DOHH2 (cell line): ENCODE results near the gene CDH4.

Experiments used
- H3F3A ChIP-seq: fragments of 200-600 bp; sonication (generic), shearing (Covaris generic); 2 replicates; pipeline ENCODE4 v1.6.0; 2016; ENCODE audit warnings: antibody characterized with exemption, mild to moderate bottlenecking; ENCODE audit not compliant: control insufficient read depth, insufficient read depth
- H3K27ac ChIP-seq: fragments of 200-600 bp; sonication (generic); 2 replicates; pipeline ENCODE4 v1.5.1; 2014; ENCODE audit warnings: low read depth, mild to moderate bottlenecking, low read length, moderate library complexity
- H3K27me3 ChIP-seq: fragments of 200-600 bp; sonication (generic); 2 replicates; pipeline ENCODE4 v1.6.1; 2014; ENCODE audit warnings: mild to moderate bottlenecking, low read length, mixed read lengths; ENCODE audit not compliant: control insufficient read depth
- H3K36me3 ChIP-seq: fragments of 200-600 bp; sonication (generic); 2 replicates; pipeline ENCODE4 v1.6.1; 2014; ENCODE audit warnings: mild to moderate bottlenecking, low read length, moderate library complexity, mixed read lengths; ENCODE audit not compliant: control insufficient read depth
- H3K4me1 ChIP-seq: fragments of 200-600 bp; sonication (generic); 2 replicates; pipeline ENCODE4 v1.6.1; 2014; ENCODE audit warnings: mild to moderate bottlenecking, low read length, mixed read lengths; ENCODE audit not compliant: control insufficient read depth
- H3K4me2 ChIP-seq: fragments of 200-600 bp; sonication (generic); 2 replicates; pipeline ENCODE4 v1.6.0; 2014; ENCODE audit warnings: mild to moderate bottlenecking, low read length, moderate library complexity
- H3K4me3 ChIP-seq: fragments of 200-600 bp; sonication (generic); 2 replicates; pipeline ENCODE4 v1.5.1; 2014; ENCODE audit warnings: mild to moderate bottlenecking, low read length, mixed read lengths
- H3K79me2 ChIP-seq: fragments of 200-600 bp; sonication (generic); 2 replicates; pipeline ENCODE4 v1.6.1; 2014; ENCODE audit warnings: mild to moderate bottlenecking, low read length, mixed read lengths; ENCODE audit not compliant: control insufficient read depth
- H3K9me2 ChIP-seq: fragments of 200-600 bp; sonication (generic); replicated peaks from 2 replicates; pipeline ENCODE4 v1.6.1; 2014; ENCODE audit warnings: mild to moderate bottlenecking, low read length, mixed read lengths; ENCODE audit not compliant: control insufficient read depth
- H3K9me3 ChIP-seq: fragments of 200-600 bp; sonication (generic); 2 replicates; pipeline ENCODE4 v1.6.1; 2014; ENCODE audit warnings: antibody characterized with exemption, low read length, mixed read lengths; ENCODE audit not compliant: control insufficient read depth, insufficient read depth
- H4K20me1 ChIP-seq: fragments of 200-600 bp; sonication (generic); 2 replicates; pipeline ENCODE4 v1.6.0; 2014; ENCODE audit warnings: low read depth, mild to moderate bottlenecking, antibody characterized with exemption, low read length, moderate library complexity; ENCODE audit not compliant: control insufficient read depth, insufficient read depth
- EZH2phosphoT487 ChIP-seq: fragments of 200-600 bp; sonication (generic); IDR thresholded peaks from 2 replicates; pipeline ENCODE4 v1.6.1; 2017; ENCODE audit warnings: borderline replicate concordance, mild to moderate bottlenecking, antibody characterized with exemption, low read length, moderate library complexity, mixed read lengths
- TF ChIP-seq, protein P1 (sequence below): fragments of 200-600 bp; sonication (generic); IDR thresholded peaks from one replicate; pipeline ENCODE4 v1.5.1; 2014; ENCODE audit warnings: antibody characterized with exemption, mild to moderate bottlenecking, low read depth, low read length; ENCODE audit not compliant: poor library complexity, severe bottlenecking

Gene CDH4

DNA sequence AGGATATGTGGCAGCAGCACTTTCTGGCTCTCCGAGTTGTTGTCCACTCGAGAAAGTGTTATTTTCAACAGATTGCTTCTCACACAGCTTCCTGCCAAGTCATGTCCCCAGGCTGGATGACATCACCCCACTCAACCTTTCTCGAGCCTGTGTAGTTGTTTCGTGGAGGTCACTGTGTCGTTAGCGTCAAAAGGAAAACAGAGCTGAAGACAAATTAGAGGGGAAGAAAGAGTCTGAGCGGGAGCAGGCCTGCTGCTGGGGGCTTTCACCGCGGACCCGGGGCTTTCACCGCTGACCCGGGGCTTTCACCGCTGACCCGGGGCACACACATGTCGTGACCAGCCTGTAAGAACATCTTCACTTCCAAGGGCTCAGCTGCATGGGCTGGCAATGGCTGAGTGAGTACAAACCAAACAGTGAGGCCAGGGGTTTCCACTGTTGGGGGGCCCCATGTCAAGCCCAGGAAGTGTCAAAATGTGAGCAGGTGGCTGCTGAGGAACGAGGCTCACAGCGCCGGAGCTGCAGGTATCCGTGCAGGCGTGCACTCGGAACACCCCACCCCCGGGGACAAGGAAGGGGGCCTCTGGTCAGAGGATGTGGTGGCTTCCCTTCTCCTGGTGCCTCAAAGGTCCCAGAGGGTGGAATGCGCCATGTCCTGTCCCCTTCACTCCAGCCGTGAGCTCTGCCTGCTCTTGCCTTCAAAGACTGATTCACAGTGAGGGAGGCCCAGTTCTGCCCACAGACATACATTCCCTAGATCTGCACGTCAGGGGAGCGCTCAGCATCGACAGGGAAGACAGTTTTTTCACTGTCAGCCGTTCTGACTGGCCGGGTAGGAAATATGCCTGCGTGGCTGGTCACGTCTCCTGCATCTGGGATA is 447.7 kb downstream of the CDH4 start:
- Histone ChIP-seq H3K4me2 (no peak overlapping the region), H3F3A (no peaks in the 10 kb centered on the region), H4K20me1 (no peaks in the 10 kb centered on the region), H3K4me1 (no peaks in the 10 kb centered on the region), H3K36me3 (no peaks in the 10 kb centered on the region), H3K9me2 (no peaks in the 10 kb centered on the region), H3K4me3 (no peak overlapping the region), H3K79me2 (no peaks in the 10 kb centered on the region), H3K27me3 (no peaks in the 10 kb centered on the region), H3K9me3 (no peaks in the 10 kb centered on the region), H3K27ac (no peak overlapping the region)
- TF ChIP-seq EZH2phosphoT487 = no peak
- TF ChIP-seq, protein P1, sequence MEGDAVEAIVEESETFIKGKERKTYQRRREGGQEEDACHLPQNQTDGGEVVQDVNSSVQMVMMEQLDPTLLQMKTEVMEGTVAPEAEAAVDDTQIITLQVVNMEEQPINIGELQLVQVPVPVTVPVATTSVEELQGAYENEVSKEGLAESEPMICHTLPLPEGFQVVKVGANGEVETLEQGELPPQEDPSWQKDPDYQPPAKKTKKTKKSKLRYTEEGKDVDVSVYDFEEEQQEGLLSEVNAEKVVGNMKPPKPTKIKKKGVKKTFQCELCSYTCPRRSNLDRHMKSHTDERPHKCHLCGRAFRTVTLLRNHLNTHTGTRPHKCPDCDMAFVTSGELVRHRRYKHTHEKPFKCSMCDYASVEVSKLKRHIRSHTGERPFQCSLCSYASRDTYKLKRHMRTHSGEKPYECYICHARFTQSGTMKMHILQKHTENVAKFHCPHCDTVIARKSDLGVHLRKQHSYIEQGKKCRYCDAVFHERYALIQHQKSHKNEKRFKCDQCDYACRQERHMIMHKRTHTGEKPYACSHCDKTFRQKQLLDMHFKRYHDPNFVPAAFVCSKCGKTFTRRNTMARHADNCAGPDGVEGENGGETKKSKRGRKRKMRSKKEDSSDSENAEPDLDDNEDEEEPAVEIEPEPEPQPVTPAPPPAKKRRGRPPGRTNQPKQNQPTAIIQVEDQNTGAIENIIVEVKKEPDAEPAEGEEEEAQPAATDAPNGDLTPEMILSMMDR = no peak

DNA sequence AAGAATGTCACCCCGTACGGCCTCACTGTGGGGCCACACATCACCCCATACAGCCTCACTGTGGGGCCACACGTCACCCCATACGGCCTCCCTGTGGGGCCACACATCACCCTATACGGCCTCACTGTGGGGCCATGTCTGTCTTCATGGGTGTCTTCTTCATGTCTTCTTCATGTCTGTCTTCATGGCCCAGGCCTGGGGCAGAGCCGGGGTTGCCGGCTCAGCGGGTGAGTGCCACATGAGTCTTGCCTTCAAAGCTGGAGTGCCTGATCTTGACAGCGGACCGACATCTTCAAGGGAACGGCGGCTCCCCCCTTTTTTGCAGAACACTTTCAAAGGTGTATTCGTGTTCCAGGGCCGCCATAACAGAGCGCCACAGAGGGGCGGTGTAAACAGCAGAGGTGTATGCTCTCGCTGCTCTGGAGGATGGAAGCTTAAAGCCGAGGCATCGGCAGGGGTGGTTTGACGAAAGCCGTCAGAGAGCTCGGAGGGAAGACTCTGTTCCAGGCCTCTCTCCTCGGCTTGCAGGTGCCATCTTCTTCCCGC is 448.6 kb downstream of the CDH4 start:
- no peaks in the 10 kb centered on the region for H3F3A ChIP-seq
- no peak for TF ChIP-seq EZH2phosphoT487
- TF ChIP-seq, protein P1 = no peak

DNA sequence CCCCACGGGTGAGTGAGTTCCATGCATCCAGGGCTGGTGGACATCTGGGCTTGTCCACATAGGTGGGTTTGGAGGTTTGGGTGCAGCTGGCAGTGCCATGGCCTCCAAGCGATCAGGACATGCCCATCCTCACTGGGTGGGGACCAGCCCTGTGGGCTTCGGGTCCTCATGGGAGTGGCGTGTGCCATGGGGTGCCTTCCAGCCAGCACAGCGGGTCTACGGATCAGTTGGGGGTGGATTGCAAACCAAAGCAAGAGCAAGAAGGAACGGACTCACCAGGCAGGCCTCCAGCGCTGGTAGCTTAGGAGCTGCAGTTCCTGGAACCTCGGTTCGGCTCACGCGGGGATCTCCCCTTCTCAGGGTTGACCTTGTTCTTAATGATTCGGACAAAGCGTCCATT is 449.3 kb downstream of the CDH4 start:
- no peak for TF ChIP-seq EZH2phosphoT487
- TF ChIP-seq, protein P1 = no peak
- H3K27me3 ChIP-seq = no peaks in the 10 kb centered on the region
- no peaks in the 10 kb centered on the region for H3K36me3 ChIP-seq
- no peaks in the 10 kb centered on the region for H4K20me1 ChIP-seq
- no peaks in the 10 kb centered on the region for H3K4me1 ChIP-seq
- H3K79me2 ChIP-seq = no peaks in the 10 kb centered on the region
- no peaks in the 10 kb centered on the region for H3K9me3 ChIP-seq
- no peaks in the 10 kb centered on the region for H3K9me2 ChIP-seq
- no peak overlapping the region for H3K27ac ChIP-seq
- H3K4me2 ChIP-seq = no peak overlapping the region
- H3K4me3 ChIP-seq = no peak overlapping the region
- H3F3A ChIP-seq = no peaks in the 10 kb centered on the region

More for the DNA sequence above, 448.6 kb downstream of the CDH4 start:
- no peak overlapping the region for H3K4me3 ChIP-seq
- H3K9me3 ChIP-seq = no peaks in the 10 kb centered on the region
- no peaks in the 10 kb centered on the region for H3K4me1 ChIP-seq
- no peaks in the 10 kb centered on the region for H3K36me3 ChIP-seq
- no peak overlapping the region for H3K4me2 ChIP-seq
- no peaks in the 10 kb centered on the region for H3K9me2 ChIP-seq
- no peak overlapping the region for H3K27ac ChIP-seq
- H3K79me2 ChIP-seq = no peaks in the 10 kb centered on the region
- H3K27me3 ChIP-seq = no peaks in the 10 kb centered on the region
- H4K20me1 ChIP-seq = no peaks in the 10 kb centered on the region
